Measurements from ENCODE around the gene GPD1L. TPM values are rescaled to one million over a fixed set of nuclear protein-coding genes. Genes with fewer than 3 reads are reported as not detected.

Gene GPD1L
- total RNA-seq, 1 donor = 10.1 TPM

DNA sequence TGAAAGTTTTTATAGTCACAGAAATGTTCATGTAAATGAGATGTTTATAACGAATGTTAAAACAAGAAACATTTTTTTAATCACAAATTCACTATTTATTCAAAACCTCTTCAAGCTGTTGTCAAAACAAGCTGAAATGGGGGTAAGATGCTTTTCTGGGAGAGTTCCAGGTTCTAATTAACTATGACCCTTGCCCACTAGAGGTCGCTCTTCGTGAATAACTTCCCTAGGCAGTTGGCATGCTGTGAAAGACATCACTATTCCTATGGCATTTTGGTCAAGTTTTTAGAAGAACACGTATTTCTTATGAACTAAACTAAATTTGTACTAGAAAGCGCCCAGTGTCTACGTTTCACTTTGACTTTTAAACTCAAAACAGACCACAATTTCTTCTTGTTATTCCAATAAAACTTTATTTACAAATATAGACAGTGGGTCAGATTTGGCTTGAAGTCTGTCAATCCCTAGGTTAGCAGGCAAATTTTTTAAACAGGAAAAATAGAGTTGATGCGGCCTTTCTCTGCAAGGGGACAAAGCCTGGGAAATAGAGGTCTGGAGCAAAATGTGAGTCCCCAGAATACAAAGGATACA lies 69.3 kb downstream of the GPD1L start:
- H3K4me1 ChIP-seq (ENCODE audit: insufficient read depth, low read length) = peaks cover 7% of the 10 kb centered on the region
- no peaks in the 10 kb centered on the region for H3K36me3 ChIP-seq (ENCODE audit: insufficient read depth, low read length)
- no peaks in the 10 kb centered on the region for H3K9me3 ChIP-seq (ENCODE audit: low read depth, low read length)
- peaks cover 9% of the 10 kb centered on the region for H3K27me3 ChIP-seq (ENCODE audit: insufficient read depth, low read length)
- H3K79me2 ChIP-seq (ENCODE audit: insufficient read depth, low read length) = no peaks in the 10 kb centered on the region
- no peak overlapping the region for H2AFZ ChIP-seq (ENCODE audit: low read length)
- peak; percentile 91 for DNase-seq (ENCODE audit: insufficient read length, low spot score, missing footprints)
- no peaks in the 10 kb centered on the region for H4K20me1 ChIP-seq (ENCODE audit: insufficient read depth, low read length)
- TF ChIP-seq, protein P1, sequence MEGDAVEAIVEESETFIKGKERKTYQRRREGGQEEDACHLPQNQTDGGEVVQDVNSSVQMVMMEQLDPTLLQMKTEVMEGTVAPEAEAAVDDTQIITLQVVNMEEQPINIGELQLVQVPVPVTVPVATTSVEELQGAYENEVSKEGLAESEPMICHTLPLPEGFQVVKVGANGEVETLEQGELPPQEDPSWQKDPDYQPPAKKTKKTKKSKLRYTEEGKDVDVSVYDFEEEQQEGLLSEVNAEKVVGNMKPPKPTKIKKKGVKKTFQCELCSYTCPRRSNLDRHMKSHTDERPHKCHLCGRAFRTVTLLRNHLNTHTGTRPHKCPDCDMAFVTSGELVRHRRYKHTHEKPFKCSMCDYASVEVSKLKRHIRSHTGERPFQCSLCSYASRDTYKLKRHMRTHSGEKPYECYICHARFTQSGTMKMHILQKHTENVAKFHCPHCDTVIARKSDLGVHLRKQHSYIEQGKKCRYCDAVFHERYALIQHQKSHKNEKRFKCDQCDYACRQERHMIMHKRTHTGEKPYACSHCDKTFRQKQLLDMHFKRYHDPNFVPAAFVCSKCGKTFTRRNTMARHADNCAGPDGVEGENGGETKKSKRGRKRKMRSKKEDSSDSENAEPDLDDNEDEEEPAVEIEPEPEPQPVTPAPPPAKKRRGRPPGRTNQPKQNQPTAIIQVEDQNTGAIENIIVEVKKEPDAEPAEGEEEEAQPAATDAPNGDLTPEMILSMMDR (IDR thresholded peaks at IDR 0.05; ENCODE audit: extremely low read depth, low read depth, low read length) = peak; percentile 76
- no peak overlapping the region for H3K27ac ChIP-seq (ENCODE audit: low read depth, low read length)
- no peak overlapping the region for H3K4me2 ChIP-seq (ENCODE audit: insufficient read depth, low read length)
- no peak overlapping the region for H3K4me3 ChIP-seq (ENCODE audit: insufficient read depth, low read length)

DNA sequence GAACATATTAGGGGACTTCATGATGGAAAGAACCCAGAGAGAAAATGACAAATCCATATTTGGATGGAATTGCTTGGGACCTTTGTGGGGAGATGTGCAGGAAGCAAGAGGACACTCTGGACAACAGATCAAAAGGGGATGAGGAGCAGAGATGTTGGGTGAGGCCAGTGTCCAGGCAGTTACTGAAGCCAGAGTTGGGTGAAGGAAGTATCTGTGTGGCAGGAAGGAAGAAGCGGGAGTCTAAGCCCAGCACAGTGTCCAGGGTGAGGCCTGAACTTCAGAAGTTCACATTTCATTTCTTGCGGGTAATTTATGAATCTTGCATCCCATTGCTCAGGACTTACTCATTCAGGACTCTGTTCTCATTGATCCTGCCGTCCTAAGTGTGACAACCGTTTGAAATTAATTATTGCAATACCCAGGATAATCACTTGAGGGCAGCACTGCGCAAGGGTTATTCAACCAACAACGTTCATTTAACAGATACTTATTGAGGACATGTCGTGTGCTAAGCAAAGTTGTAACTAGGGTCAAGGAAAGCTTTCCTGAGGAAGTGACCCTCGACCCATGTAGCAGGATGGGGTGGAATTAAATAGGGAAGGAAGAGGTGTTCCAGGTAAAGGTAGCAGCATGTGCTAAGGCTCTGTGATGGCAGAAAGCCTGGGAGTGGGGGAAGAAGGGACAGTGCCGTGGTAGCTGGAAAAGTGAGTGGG lies 70.7 kb downstream of the GPD1L start:
- no peaks in the 10 kb centered on the region for H3K9me3 ChIP-seq (ENCODE audit: low read depth, low read length)
- peak overlapping the region; percentile 21 for H3K4me2 ChIP-seq (ENCODE audit: insufficient read depth, low read length)
- peak; percentile 85 for DNase-seq (ENCODE audit: insufficient read length, low spot score, missing footprints)
- peak overlapping the region; percentile 34 for H2AFZ ChIP-seq (ENCODE audit: low read length)
- H4K20me1 ChIP-seq (ENCODE audit: insufficient read depth, low read length) = no peaks in the 10 kb centered on the region
- H3K79me2 ChIP-seq (ENCODE audit: insufficient read depth, low read length) = no peaks in the 10 kb centered on the region
- H3K36me3 ChIP-seq (ENCODE audit: insufficient read depth, low read length) = no peaks in the 10 kb centered on the region
- H3K4me1 ChIP-seq (ENCODE audit: insufficient read depth, low read length) = peaks cover 7% of the 10 kb centered on the region
- H3K27me3 ChIP-seq (ENCODE audit: insufficient read depth, low read length) = peaks cover 20% of the 10 kb centered on the region
- no peak overlapping the region for H3K4me3 ChIP-seq (ENCODE audit: insufficient read depth, low read length)
- TF ChIP-seq, protein P1 (IDR thresholded peaks at IDR 0.05; ENCODE audit: extremely low read depth, low read depth, low read length) = peak; percentile 81
- no peak overlapping the region for H3K27ac ChIP-seq (ENCODE audit: low read depth, low read length)

DNA sequence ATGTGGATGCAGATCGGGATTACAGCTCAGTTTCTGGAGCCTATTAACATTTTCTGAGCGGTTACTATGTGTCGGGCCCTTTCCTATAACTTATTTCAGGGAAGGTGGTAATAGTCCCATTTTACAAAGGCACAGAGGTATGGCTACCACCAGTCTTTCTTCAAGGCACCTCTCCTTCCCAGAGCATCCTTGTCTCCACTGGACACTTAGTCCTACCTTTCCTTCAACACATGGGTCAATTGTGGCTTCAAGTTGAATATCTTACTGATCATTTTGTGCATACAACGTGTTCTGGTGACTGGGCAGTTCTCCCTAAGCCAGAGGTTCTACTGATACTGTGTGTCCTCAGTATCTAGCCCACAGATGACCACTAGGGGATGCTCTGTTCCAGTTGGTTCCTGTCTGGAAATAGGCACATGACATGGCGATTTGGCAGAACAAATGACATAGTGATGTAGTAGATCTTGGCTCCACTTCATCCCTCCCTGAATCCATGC lies 71.3 kb downstream of the GPD1L start:
- Histone ChIP-seq H4K20me1 (ENCODE audit: insufficient read depth, low read length) (no peaks in the 10 kb centered on the region), H3K4me2 (ENCODE audit: insufficient read depth, low read length) (peak overlapping the region; percentile 21), H3K27me3 (ENCODE audit: insufficient read depth, low read length) (peaks cover 20% of the 10 kb centered on the region), H3K4me3 (ENCODE audit: insufficient read depth, low read length) (no peak overlapping the region), H3K79me2 (ENCODE audit: insufficient read depth, low read length) (no peaks in the 10 kb centered on the region), H3K36me3 (ENCODE audit: insufficient read depth, low read length) (no peaks in the 10 kb centered on the region), H3K27ac (ENCODE audit: low read depth, low read length) (no peak overlapping the region), H3K4me1 (ENCODE audit: insufficient read depth, low read length) (peaks cover 7% of the 10 kb centered on the region), H2AFZ (ENCODE audit: low read length) (no peak overlapping the region), H3K9me3 (ENCODE audit: low read depth, low read length) (no peaks in the 10 kb centered on the region)
- peak; percentile 91 for DNase-seq (ENCODE audit: insufficient read length, low spot score, missing footprints)
- TF ChIP-seq, protein P1 (IDR thresholded peaks at IDR 0.05; ENCODE audit: extremely low read depth, low read depth, low read length) = peak; percentile 93

DNA sequence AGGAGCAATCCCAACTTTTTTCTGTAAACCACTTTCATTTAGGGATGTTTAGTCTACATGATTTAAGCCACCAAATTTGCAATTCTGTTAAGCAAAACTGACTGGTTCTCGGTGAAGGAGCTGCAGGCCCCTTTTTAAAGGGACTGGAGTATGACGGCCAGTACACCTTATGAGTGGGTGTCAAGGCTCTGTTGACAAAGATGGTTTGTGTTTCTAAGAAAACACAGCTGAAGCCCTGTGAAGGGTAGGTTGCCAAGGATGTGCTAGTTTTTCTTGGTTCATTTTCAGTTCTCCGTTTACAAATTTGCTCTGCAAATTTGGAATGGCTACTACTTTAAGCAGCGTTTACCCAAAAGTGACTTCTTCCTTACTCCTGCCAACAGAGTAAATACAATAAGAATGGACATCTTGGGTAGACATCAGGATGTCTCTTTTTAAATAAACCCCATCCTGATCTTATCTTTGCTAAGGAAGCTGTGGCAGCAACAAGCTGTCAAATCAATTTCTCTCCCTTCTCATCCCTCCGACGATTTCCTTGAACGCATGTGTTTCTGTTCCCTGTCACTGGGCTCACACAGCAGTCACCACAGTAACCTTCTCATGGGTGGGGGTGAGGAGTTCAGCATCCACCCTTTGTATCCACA lies 73.8 kb downstream of the GPD1L start:
- H2AFZ ChIP-seq (ENCODE audit: low read length) = no peak overlapping the region
- TF ChIP-seq, protein P1 (IDR thresholded peaks at IDR 0.05; ENCODE audit: extremely low read depth, low read depth, low read length) = no peak
- peaks cover 20% of the 10 kb centered on the region for H3K27me3 ChIP-seq (ENCODE audit: insufficient read depth, low read length)
- H3K9me3 ChIP-seq (ENCODE audit: low read depth, low read length) = no peaks in the 10 kb centered on the region
- no peaks in the 10 kb centered on the region for H4K20me1 ChIP-seq (ENCODE audit: insufficient read depth, low read length)
- no peaks in the 10 kb centered on the region for H3K79me2 ChIP-seq (ENCODE audit: insufficient read depth, low read length)
- no peak for DNase-seq (ENCODE audit: insufficient read length, low spot score, missing footprints)
- no peak overlapping the region for H3K27ac ChIP-seq (ENCODE audit: low read depth, low read length)
- H3K36me3 ChIP-seq (ENCODE audit: insufficient read depth, low read length) = no peaks in the 10 kb centered on the region
- no peak overlapping the region for H3K4me3 ChIP-seq (ENCODE audit: insufficient read depth, low read length)
- H3K4me1 ChIP-seq (ENCODE audit: insufficient read depth, low read length) = peaks cover 7% of the 10 kb centered on the region
- H3K4me2 ChIP-seq (ENCODE audit: insufficient read depth, low read length) = no peak overlapping the region
